ENCODE results near the gene STK35.

STK35 gene

DNA sequence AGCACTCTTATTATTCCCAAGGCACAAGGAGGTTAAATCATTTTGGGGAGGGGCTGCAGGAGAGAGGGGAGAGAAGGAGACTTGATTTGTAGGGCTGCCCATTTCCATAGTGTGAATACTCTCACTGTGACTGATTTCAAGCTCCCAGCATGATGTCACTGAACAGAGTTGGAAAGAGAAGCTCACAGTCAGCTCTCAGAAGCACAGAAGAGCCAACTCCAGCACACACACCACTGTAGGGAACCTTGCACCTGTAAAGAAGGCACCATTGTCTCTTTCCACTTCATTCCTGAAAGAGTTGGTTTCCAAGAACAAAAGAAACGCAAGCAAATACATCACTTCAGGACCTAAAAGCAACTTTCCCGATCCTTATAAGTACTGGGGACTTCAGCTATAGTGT is 12.7 kb upstream of the STK35 start:
- POLR2A ChIA-PET, result no interaction called here
- CTCF ChIA-PET, result no interaction called here
- DNase-seq (ENCODE audit: extremely low spot score), result no peak
- TF ChIP-seq, protein P1, sequence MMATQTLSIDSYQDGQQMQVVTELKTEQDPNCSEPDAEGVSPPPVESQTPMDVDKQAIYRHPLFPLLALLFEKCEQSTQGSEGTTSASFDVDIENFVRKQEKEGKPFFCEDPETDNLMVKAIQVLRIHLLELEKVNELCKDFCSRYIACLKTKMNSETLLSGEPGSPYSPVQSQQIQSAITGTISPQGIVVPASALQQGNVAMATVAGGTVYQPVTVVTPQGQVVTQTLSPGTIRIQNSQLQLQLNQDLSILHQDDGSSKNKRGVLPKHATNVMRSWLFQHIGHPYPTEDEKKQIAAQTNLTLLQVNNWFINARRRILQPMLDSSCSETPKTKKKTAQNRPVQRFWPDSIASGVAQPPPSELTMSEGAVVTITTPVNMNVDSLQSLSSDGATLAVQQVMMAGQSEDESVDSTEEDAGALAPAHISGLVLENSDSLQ (IDR thresholded peaks at IDR 0.05), result no peak
- TF ChIP-seq FOXM1 (IDR thresholded peaks at IDR 0.05; ENCODE audit: borderline replicate concordance), result no peak
- TF ChIP-seq SUZ12 (IDR thresholded peaks at IDR 0.05), result no peak
- no peak for TF ChIP-seq L3MBTL2 (conservative IDR thresholded peaks at IDR 0.05)
- TF ChIP-seq LEF1 (IDR thresholded peaks at IDR 0.05; ENCODE audit: borderline replicate concordance), result no peak
- TF ChIP-seq TARDBP (IDR thresholded peaks at IDR 0.05), result no peak
- TF ChIP-seq ARNT (IDR thresholded peaks at IDR 0.05), result no peak
- TF ChIP-seq FOXK2 (IDR thresholded peaks at IDR 0.05), result no peak
- no peak for TF ChIP-seq ZNF384 (IDR thresholded peaks at IDR 0.05)
- no peak for TF ChIP-seq HDGF (IDR thresholded peaks at IDR 0.05; ENCODE audit: borderline replicate concordance)
- no peak for TF ChIP-seq ELF4 (IDR thresholded peaks at IDR 0.05)
- TF ChIP-seq SP1 (IDR thresholded peaks at IDR 0.05), result no peak
- no peak for TF ChIP-seq FOXA1 (IDR thresholded peaks at IDR 0.05)
- TF ChIP-seq NFRKB (IDR thresholded peaks at IDR 0.05), result no peak

DNA sequence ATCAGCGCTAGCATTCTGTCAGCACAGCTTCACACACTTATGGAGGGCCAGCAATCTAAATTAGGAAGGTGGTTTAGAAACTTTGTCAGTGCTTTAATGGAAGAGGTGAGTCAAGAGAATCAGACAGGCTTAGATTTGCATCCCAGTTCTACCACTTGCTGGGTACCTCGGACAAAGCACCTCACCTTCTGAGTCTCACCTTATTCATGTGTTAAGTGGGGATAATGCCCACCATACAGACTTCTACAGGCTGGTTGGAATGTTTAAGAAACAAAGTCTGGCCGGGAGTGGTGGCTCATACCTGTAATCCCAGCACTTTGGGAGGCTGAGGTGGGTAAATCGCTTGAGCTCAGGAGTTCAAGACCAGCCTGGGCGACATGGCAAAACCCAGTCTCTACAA is 12.2 kb upstream of the STK35 start:
- no peak for DNase-seq (ENCODE audit: extremely low spot score)
- CTCF ChIA-PET, result no interaction called here
- TF ChIP-seq HDGF (IDR thresholded peaks at IDR 0.05; ENCODE audit: borderline replicate concordance), result no peak
- no peak for TF ChIP-seq CTBP1 (IDR thresholded peaks at IDR 0.05; ENCODE audit: borderline replicate concordance)
- POLR2A ChIA-PET, result no interaction called here

DNA sequence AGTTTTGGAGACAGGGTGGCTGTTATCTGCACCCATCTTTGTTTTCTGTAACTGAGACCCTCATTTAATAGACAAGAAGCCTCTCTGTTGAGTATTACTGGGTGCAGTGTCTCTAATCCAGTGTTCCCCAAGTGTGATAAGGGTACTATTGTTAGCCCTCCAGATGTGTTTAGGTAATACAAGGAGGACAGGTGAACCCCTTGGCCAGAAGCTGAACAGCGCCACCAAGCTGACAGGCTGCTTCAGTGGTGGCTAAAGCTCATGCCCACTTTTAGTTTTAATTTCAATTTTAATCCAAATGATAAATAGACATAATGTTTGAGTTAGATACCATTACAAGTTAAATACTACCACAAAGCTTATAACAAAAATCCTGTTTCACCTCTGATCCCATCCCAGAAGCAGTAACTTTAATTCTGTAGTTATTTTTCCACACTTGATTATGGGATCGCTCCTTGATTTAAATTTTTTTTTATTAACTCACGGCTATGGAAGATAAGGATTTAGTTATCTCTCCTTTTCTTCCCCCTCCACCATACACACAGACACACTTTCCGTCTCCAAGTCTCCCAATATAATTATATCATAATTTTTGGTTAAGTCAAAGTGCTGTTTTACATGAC is 8.4 kb upstream of the STK35 start:
- ChIA-PET CTCF (interaction anchor here (0.6 to 1.1 kb wide), 8 partner anchors 17 to 316 kb away, joined by 3 to 4 read pairs (median 3); no protein-coding TSS in a partner anchor), POLR2A (no interaction called here)

DNA sequence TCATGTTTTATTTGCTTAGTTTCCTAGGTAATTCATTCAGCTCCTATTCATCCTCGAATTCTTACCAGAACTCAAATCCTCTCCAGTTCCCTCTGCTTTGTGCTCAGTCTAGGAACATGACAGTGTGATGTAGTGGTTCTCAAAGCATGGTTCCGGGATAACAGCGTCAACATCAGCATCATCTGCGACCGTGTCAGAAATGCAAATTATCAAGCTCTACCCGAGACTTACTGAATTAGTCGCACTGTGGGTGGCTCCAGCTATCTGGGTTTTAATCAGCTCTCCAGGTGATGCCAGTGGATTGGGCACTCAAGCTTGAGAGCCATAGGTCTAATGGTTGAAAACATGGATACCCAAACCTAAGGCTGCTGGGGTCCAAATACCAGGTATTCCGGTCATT is 7.7 kb upstream of the STK35 start:
- DNase-seq (ENCODE audit: extremely low spot score), result no peak
- ChIA-PET POLR2A (no interaction called here), CTCF (interaction anchor here (0.6 to 1.1 kb wide), 8 partner anchors 17 to 317 kb away, joined by 3 to 4 read pairs (median 3); no protein-coding TSS in a partner anchor)
- TF ChIP-seq NFRKB (IDR thresholded peaks at IDR 0.05) (no peak), FOXM1 (IDR thresholded peaks at IDR 0.05; ENCODE audit: borderline replicate concordance) (no peak), SP1 (IDR thresholded peaks at IDR 0.05) (no peak), ZNF384 (IDR thresholded peaks at IDR 0.05) (no peak), BHLHE40 (IDR thresholded peaks at IDR 0.05; ENCODE audit: borderline replicate concordance) (no peak), SUZ12 (IDR thresholded peaks at IDR 0.05) (no peak), LEF1 (IDR thresholded peaks at IDR 0.05; ENCODE audit: borderline replicate concordance) (no peak), FOXA1 (IDR thresholded peaks at IDR 0.05) (no peak), L3MBTL2 (conservative IDR thresholded peaks at IDR 0.05) (no peak), ELF4 (IDR thresholded peaks at IDR 0.05) (no peak), ARNT (IDR thresholded peaks at IDR 0.05) (no peak), FOXK2 (IDR thresholded peaks at IDR 0.05) (no peak), HDGF (IDR thresholded peaks at IDR 0.05; ENCODE audit: borderline replicate concordance) (no peak), CTBP1 (IDR thresholded peaks at IDR 0.05; ENCODE audit: borderline replicate concordance) (no peak), TARDBP (IDR thresholded peaks at IDR 0.05) (no peak)
- TF ChIP-seq, protein P1 (IDR thresholded peaks at IDR 0.05), result no peak

More for the DNA sequence above, 8.4 kb upstream of the STK35 start:
- TF ChIP-seq SP1 (IDR thresholded peaks at IDR 0.05), result no peak
- TF ChIP-seq NFRKB (IDR thresholded peaks at IDR 0.05), result no peak
- TF ChIP-seq TARDBP (IDR thresholded peaks at IDR 0.05), result no peak
- TF ChIP-seq, protein P1 (IDR thresholded peaks at IDR 0.05), result no peak
- no peak for TF ChIP-seq ZNF384 (IDR thresholded peaks at IDR 0.05)
- TF ChIP-seq BHLHE40 (IDR thresholded peaks at IDR 0.05; ENCODE audit: borderline replicate concordance), result no peak
- no peak for TF ChIP-seq ELF4 (IDR thresholded peaks at IDR 0.05)
- no peak for TF ChIP-seq LEF1 (IDR thresholded peaks at IDR 0.05; ENCODE audit: borderline replicate concordance)
- TF ChIP-seq FOXA1 (IDR thresholded peaks at IDR 0.05), result no peak
- no peak for TF ChIP-seq CTBP1 (IDR thresholded peaks at IDR 0.05; ENCODE audit: borderline replicate concordance)
- TF ChIP-seq HDGF (IDR thresholded peaks at IDR 0.05; ENCODE audit: borderline replicate concordance), result no peak
- no peak for TF ChIP-seq L3MBTL2 (conservative IDR thresholded peaks at IDR 0.05)
- no peak for TF ChIP-seq FOXK2 (IDR thresholded peaks at IDR 0.05)
- TF ChIP-seq ARNT (IDR thresholded peaks at IDR 0.05), result no peak
- TF ChIP-seq FOXM1 (IDR thresholded peaks at IDR 0.05; ENCODE audit: borderline replicate concordance), result no peak
- TF ChIP-seq SUZ12 (IDR thresholded peaks at IDR 0.05), result no peak
- peak; percentile 42 for DNase-seq (ENCODE audit: extremely low spot score)

DNA sequence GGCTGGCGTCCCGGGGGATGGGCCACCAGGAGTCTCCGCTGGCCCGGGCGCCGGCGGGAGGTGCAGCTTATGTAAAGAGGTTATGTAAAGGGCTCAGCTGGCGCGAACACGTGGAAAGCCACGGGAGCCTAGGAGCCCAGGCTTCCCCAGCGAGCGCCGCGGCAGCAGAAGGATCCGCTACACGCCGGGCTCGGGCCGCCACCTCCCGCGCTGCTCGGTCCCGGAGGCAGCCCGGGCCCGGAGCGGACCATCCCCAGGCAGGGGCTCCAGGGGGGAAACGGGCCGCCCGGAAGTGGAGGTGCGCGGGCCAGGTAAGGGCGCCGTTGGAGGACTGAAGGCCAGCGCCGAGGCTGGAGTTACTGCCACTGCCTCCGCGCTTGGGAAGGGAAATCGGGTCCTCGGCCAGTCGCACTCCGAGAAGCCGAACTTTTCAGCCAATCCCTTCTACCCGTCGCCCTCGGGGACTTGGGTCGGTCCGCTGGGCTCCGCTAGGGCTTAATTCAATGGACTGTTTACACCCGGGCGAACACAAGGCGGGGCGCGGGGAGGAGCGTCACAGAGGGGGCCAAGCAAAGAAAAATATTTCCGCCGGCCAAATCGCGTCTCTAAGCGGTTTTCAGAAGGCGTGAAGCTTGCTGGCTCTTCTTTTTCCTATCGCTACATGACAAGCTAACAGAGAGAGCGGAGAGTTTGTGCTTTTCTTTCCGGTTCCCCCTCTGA is 398 bp downstream of the STK35 start:
- TF ChIP-seq ELF4 (IDR thresholded peaks at IDR 0.05) (peak; percentile 96), BHLHE40 (IDR thresholded peaks at IDR 0.05; ENCODE audit: borderline replicate concordance) (peak; percentile 91), FOXM1 (IDR thresholded peaks at IDR 0.05; ENCODE audit: borderline replicate concordance) (peak; percentile 95), FOXK2 (IDR thresholded peaks at IDR 0.05) (peak; percentile 94), SP1 (IDR thresholded peaks at IDR 0.05) (0 out of 2 replicates have a peak, but pooled peaks have one; percentile 18), L3MBTL2 (conservative IDR thresholded peaks at IDR 0.05) (0 out of 2 replicates have a peak, but pooled peaks have one; percentile 0), ARNT (IDR thresholded peaks at IDR 0.05) (no peak), NFRKB (IDR thresholded peaks at IDR 0.05) (no peak)
- ChIA-PET POLR2A (interaction anchor here (1.2 to 2.0 kb wide), 4 partner anchors 10 to 69 kb away, joined by 3 to 9 read pairs (median 4); no protein-coding TSS in a partner anchor), CTCF (no interaction called here)
- peak; percentile 88 for DNase-seq (ENCODE audit: extremely low spot score)

All from HEK293T (cell line).